ENCODE data around the gene COL6A3. TPM values are rescaled to one million over a fixed set of nuclear protein-coding genes. Genes with fewer than 3 reads are reported as not detected.

The COL6A3 gene
- total and polyA plus RNA-seq, 9 of the 15 experiments (the other 6 are each of a cell fraction or from before 2014, with no cell fraction given) = 0.07 to 4.1 (median 1.5) TPM

DNA sequence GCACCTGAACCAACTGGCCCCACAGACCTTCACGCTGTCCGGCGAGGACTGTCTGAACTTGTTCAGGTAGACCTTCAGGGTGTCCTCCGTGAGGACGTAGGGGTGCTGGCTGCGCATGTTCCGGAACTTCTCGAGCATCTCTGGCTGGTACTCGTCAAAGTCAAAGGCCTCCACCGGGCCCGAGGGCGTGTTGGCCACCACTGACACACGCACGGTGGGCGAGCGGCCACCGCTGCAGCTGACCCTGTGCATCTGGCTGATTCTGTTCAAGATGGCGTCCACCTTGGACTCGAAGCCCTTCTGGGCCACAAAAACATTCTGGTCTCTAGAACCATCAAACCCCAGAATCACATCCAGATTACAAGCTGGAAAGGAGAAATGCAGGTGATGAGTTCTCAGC is 48.3 kb downstream of the COL6A3 start:
- WGBS (ENCODE audit: insufficient coverage, low coverage, missing lambda C conversion rate) = 14% methylated on average over 17 of the region's 19 CpGs
- H3K9ac ChIP-seq (ENCODE audit: insufficient read depth in 1 of 2, low read depth in 2 of 2, low read length in 2 of 2) = no peak overlapping the region
- ChIA-PET POLR2A (no interaction called here), CTCF (ENCODE audit: low intra/inter-chr PET ratio) (no interaction called here)
- no peak overlapping the region for H3K4me2 ChIP-seq (ENCODE audit: insufficient read depth, low read length)
- in situ Hi-C loops (cut with MboI) = no loop called here
- no peaks in the 10 kb centered on the region for H3K9me1 ChIP-seq (ENCODE audit: control insufficient read depth, insufficient read depth, low read length)
- H3K4me3 ChIP-seq = no peak overlapping the region
- H3K9me3 ChIP-seq (replicated peaks; ENCODE audit: control insufficient read depth, insufficient read depth, low read depth, low read length) = no peaks in the 10 kb centered on the region
- TF ChIP-seq YY1 (IDR thresholded peaks at IDR 0.05; ENCODE audit: borderline replicate concordance in 1 of 3, control insufficient read depth in 1 of 3, extremely low read depth in 1 of 3, insufficient read depth in 3 of 3, insufficient read length in 1 of 3, insufficient replicate concordance in 2 of 3, low read depth in 1 of 3, low read length in 2 of 3) (no peak), CSDE1 (IDR thresholded peaks at IDR 0.05) (no peak)
- H3K27me3 ChIP-seq (ENCODE audit: control insufficient read depth in 2 of 2, insufficient read depth in 2 of 2, low read length in 2 of 2) = peaks cover 0 to 19% of the 10 kb centered on the region in 2 experiments; a peak in 2 of 5 replicates
- H3K79me2 ChIP-seq (ENCODE audit: control insufficient read depth, insufficient read depth, low read length) = no peaks in the 10 kb centered on the region
- H2AFZ ChIP-seq (ENCODE audit: low read depth, low read length) = no peak overlapping the region
- ATAC-seq (no peak), FAIRE-seq (no peak), DNase-seq (ENCODE audit: extremely low read depth in 1 of 4, low spot score in 3 of 4) (no peak)
- no peaks in the 10 kb centered on the region for H3K4me1 ChIP-seq (replicated peaks in 1 of 2; ENCODE audit: control insufficient read depth in 2 of 2, insufficient read depth in 2 of 2, low read length in 2 of 2)
- no peaks in the 10 kb centered on the region for H4K20me1 ChIP-seq (replicated peaks; ENCODE audit: control insufficient read depth, insufficient read depth, low read length)
- no TSS peak for BruUV-seq (replicated peaks)
- H3K36me3 ChIP-seq (ENCODE audit: control insufficient read depth, insufficient read depth, low read length) = no peaks in the 10 kb centered on the region
- intact Hi-C loops (cut with micrococcal nuclease) = no loop called here
- H3K27ac ChIP-seq (ENCODE audit: extremely low read depth, low read depth, low read length) = no peak overlapping the region

DNA sequence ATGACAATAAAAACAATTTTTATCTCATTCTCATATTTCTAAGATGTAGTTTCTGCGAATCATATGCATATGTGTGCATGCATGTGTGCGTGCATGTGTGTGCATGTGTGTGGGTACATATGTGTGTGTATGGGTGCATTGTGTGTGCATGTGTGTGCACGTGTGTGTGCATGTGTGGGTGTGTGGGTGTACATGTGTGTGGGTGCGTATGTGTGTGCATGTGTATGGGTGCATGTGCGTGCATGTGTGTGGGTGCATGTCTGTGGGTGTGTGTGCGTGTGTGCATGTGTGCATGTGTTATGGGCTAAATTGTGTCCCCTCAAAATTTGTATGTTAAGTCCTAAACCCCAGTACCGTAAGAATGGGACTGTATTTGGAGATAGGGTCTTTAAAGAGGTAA is 49.3 kb downstream of the COL6A3 start:
- intact Hi-C loops (cut with micrococcal nuclease) = no loop called here
- Histone ChIP-seq H3K27ac (ENCODE audit: extremely low read depth, low read depth, low read length) (no peak overlapping the region), H3K79me2 (ENCODE audit: control insufficient read depth, insufficient read depth, low read length) (no peaks in the 10 kb centered on the region), H3K4me1 (replicated peaks in 1 of 2; ENCODE audit: control insufficient read depth in 2 of 2, insufficient read depth in 2 of 2, low read length in 2 of 2) (no peaks in the 10 kb centered on the region), H2AFZ (ENCODE audit: low read depth, low read length) (no peak overlapping the region), H3K9me3 (replicated peaks; ENCODE audit: control insufficient read depth, insufficient read depth, low read depth, low read length) (no peaks in the 10 kb centered on the region), H4K20me1 (replicated peaks; ENCODE audit: control insufficient read depth, insufficient read depth, low read length) (no peaks in the 10 kb centered on the region), H3K9me1 (ENCODE audit: control insufficient read depth, insufficient read depth, low read length) (no peaks in the 10 kb centered on the region), H3K27me3 (ENCODE audit: control insufficient read depth in 2 of 2, insufficient read depth in 2 of 2, low read length in 2 of 2) (peaks cover 0 to 28% of the 10 kb centered on the region in 2 experiments; a peak in 2 of 5 replicates), H3K4me2 (ENCODE audit: insufficient read depth, low read length) (no peak overlapping the region), H3K9ac (ENCODE audit: insufficient read depth in 1 of 2, low read depth in 2 of 2, low read length in 2 of 2) (no peak overlapping the region), H3K4me3 (no peak overlapping the region), H3K36me3 (ENCODE audit: control insufficient read depth, insufficient read depth, low read length) (no peaks in the 10 kb centered on the region)
- FAIRE-seq (no peak), DNase-seq (ENCODE audit: extremely low read depth in 1 of 4, low spot score in 3 of 4) (no peak), ATAC-seq (no peak)
- POLR2A ChIA-PET = no interaction called here
- in situ Hi-C loops (cut with MboI) = no loop called here
- WGBS (ENCODE audit: insufficient coverage, low coverage, missing lambda C conversion rate) = 25% methylated on average over 5 of the region's 7 CpGs
- no TSS peak for BruUV-seq (replicated peaks)
- CTCF ChIA-PET (ENCODE audit: low intra/inter-chr PET ratio) = no interaction called here
- TF ChIP-seq ZNF274 (IDR thresholded peaks at IDR 0.05; ENCODE audit: borderline replicate concordance, low read depth, low read length) (no peak), ZNF707 (CRISPR knock-in tag; conservative IDR thresholded peaks at IDR 0.05) (no peak), GTF2A2 (tag; IDR thresholded peaks at IDR 0.05) (no peak)
- TF ChIP-seq, protein P1, sequence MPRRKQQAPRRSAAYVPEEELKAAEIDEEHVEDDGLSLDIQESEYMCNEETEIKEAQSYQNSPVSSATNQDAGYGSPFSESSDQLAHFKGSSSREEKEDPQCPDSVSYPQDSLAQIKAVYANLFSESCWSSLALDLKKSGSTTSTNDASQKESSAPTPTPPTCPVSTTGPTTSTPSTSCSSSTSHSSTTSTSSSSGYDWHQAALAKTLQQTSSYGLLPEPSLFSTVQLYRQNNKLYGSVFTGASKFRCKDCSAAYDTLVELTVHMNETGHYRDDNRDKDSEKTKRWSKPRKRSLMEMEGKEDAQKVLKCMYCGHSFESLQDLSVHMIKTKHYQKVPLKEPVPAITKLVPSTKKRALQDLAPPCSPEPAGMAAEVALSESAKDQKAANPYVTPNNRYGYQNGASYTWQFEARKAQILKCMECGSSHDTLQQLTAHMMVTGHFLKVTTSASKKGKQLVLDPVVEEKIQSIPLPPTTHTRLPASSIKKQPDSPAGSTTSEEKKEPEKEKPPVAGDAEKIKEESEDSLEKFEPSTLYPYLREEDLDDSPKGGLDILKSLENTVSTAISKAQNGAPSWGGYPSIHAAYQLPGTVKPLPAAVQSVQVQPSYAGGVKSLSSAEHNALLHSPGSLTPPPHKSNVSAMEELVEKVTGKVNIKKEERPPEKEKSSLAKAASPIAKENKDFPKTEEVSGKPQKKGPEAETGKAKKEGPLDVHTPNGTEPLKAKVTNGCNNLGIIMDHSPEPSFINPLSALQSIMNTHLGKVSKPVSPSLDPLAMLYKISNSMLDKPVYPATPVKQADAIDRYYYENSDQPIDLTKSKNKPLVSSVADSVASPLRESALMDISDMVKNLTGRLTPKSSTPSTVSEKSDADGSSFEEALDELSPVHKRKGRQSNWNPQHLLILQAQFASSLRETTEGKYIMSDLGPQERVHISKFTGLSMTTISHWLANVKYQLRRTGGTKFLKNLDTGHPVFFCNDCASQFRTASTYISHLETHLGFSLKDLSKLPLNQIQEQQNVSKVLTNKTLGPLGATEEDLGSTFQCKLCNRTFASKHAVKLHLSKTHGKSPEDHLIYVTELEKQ (CRISPR knock-in tag; IDR thresholded peaks at IDR 0.05) = no peak
- TF ChIP-seq, protein P2, sequence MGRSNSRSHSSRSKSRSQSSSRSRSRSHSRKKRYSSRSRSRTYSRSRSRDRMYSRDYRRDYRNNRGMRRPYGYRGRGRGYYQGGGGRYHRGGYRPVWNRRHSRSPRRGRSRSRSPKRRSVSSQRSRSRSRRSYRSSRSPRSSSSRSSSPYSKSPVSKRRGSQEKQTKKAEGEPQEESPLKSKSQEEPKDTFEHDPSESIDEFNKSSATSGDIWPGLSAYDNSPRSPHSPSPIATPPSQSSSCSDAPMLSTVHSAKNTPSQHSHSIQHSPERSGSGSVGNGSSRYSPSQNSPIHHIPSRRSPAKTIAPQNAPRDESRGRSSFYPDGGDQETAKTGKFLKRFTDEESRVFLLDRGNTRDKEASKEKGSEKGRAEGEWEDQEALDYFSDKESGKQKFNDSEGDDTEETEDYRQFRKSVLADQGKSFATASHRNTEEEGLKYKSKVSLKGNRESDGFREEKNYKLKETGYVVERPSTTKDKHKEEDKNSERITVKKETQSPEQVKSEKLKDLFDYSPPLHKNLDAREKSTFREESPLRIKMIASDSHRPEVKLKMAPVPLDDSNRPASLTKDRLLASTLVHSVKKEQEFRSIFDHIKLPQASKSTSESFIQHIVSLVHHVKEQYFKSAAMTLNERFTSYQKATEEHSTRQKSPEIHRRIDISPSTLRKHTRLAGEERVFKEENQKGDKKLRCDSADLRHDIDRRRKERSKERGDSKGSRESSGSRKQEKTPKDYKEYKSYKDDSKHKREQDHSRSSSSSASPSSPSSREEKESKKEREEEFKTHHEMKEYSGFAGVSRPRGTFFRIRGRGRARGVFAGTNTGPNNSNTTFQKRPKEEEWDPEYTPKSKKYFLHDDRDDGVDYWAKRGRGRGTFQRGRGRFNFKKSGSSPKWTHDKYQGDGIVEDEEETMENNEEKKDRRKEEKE (IDR thresholded peaks at IDR 0.05; ENCODE audit: borderline replicate concordance in 1 of 2, control insufficient read depth in 1 of 2, low read depth in 2 of 2, low read length in 1 of 2) = no peak

Data from K562 (cell line).